Activated naive CD4-positive, alpha-beta T cell treated with anti-CD3 and anti-CD28 coated beads, Interleukin-2, amount 50 U/mL, for 16 hours (primary cell): ENCODE measurements around the gene OR11L1.

Experiments
- DNase-seq: peaks from one replicate; pipeline ENCODE4 v3.0.0-alpha.2; 2020

OR11L1 gene

GRCh38 chr1:247841796-247842195 is at the start of gene OR11L1:
Gene OR11L1 (minus strand): TSS chr1:247841896. CDS start chr1:247841896, 0 bp downstream.
- DNase-seq: no peak

GRCh38 chr1:247884797-247885413 is 43.2 kb upstream of the OR11L1 start:
- no peak for DNase-seq

- no peak for DNase-seq
Observed at GRCh38 chr1:247883346-247883745, 41.6 kb upstream of the OR11L1 start.

GRCh38 chr1:247865416-247865815 is 23.7 kb upstream of the OR11L1 start:
- DNase-seq: no peak

- DNase-seq: no peak
Observed at GRCh38 chr1:247864644-247865043, 22.9 kb upstream of the OR11L1 start.

GRCh38 chr1:247862756-247863155 is 21.1 kb upstream of the OR11L1 start:
- no peak for DNase-seq

GRCh38 chr1:247857985-247858619 is 16.4 kb upstream of the OR11L1 start:
- no peak for DNase-seq

- DNase-seq: peak; percentile 13
Observed at GRCh38 chr1:247857069-247857984, 15.6 kb upstream of the OR11L1 start, which contains the start of gene TRIM58. Gene TRIM58 (plus strand): TSS chr1:247857187. CDS start chr1:247857247, 60 bp downstream.

- no peak for DNase-seq
Observed at GRCh38 chr1:247855911-247856310, 14.2 kb upstream of the OR11L1 start.

- DNase-seq: no peak
Observed at GRCh38 chr1:247854899-247855545, 13.3 kb upstream of the OR11L1 start.

- DNase-seq: no peak
Observed at GRCh38 chr1:247849616-247850015, 7.9 kb upstream of the OR11L1 start.

- no peak for DNase-seq
Observed at GRCh38 chr1:247848346-247848745, 6.7 kb upstream of the OR11L1 start.

GRCh38 chr1:247845693-247846017 is 4.0 kb upstream of the OR11L1 start:
- DNase-seq: no peak

GRCh38 chr1:247845011-247845692 is 3.5 kb upstream of the OR11L1 start:
- DNase-seq: no peak

- no peak for DNase-seq
Observed at GRCh38 chr1:247843411-247843810, 1.7 kb upstream of the OR11L1 start.

- no peak for DNase-seq
Observed at GRCh38 chr1:247840818-247841217, 878 bp downstream of the OR11L1 start.

GRCh38 chr1:247833601-247834000 is 8.1 kb downstream of the OR11L1 start:
- DNase-seq: no peak

GRCh38 chr1:247829656-247830055 is 12.0 kb downstream of the OR11L1 start:
- no peak for DNase-seq

GRCh38 chr1:247825362-247825761 is 16.3 kb downstream of the OR11L1 start:
- DNase-seq: no peak

GRCh38 chr1:247824023-247824422 is 17.7 kb downstream of the OR11L1 start, which contains the start of gene OR14A16:
Gene OR14A16 (minus strand): TSS chr1:247824119. CDS start chr1:247815729, 8,390 bp downstream.
- no peak for DNase-seq

- no peak for DNase-seq
Observed at GRCh38 chr1:247822060-247822459, 19.6 kb downstream of the OR11L1 start.

GRCh38 chr1:247812637-247813036 is 29.1 kb downstream of the OR11L1 start:
- no peak for DNase-seq

- DNase-seq: no peak
Observed at GRCh38 chr1:247797518-247797917, 44.2 kb downstream of the OR11L1 start.
